Measurements from ENCODE around the gene CFDP1.

Gene CFDP1

DNA sequence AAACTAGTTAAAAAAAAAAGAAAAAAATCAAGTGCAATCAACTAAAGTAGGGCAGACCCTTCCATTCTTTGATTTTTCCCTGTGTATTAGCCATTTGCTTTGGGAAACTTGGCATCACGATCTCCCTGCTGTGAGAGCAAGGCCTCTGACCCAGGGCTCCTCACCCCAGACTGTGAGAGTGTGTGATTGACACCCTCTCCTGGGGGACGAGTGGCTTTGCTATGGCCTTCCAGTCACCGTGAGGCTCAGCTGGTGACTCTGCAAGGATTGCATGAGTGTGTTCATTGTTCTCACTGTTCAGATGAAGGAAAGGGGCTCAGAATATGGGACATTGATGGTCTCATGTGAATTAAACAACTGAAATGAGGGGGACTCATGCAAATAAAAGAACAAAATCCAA, 112.9 kb downstream of the CFDP1 start:
- Histone ChIP-seq H3K27me3 (ENCODE audit: control insufficient read depth, insufficient read depth, low read length) (no peaks in the 10 kb centered on the region), H3K9ac (ENCODE audit: low read length) (no peak overlapping the region), H3K9me3 (ENCODE audit: control insufficient read depth, low read length) (no peaks in the 10 kb centered on the region), H3K4me1 (ENCODE audit: control insufficient read depth, insufficient read depth, low read length) (no peaks in the 10 kb centered on the region), H3K4me3 (ENCODE audit: low read length) (no peak overlapping the region), H3K36me3 (ENCODE audit: control insufficient read depth, insufficient read depth, low read length) (no peaks in the 10 kb centered on the region)

DNA sequence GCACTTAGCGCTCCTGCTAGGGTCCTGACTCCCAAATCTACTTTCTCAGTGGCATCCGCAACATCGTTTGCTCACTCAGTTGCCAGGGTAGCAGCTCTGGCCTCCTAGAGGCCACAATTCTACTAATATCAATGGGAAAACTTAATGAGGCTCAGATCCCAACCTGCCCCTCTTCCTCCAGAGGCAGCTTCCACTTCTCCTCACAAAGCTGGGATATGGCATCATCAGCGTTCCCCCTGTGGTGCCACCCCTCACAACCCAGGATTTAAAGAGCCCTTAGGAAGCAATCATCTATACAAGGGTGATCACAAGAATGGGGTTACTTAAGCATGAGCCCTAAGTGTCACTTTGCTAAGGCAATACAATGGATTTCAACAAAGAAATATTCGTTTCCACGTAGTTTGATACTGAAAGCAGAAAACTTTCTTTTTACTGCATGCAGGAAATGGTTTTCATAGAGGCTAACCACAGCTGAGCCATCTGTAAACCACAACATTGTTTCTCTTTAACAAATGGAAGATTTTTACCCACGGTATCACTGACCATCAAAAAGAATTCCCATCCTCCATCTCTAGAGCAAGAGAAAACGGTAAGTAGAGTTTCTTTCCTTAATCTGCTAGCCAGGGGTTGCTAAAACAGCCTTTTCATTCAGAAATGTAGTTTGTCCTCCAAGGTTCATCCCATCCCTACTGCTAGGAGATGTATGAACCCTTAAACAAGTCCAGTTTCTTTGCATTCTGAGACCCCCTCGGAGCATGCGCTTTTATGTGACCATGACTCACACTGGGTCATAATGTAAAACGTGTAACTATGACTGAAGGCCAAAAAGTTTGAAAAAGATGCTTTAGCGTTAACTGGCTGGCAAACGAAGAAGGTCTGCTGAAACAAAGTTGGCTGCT, 113.5 kb downstream of the CFDP1 start:
- Histone ChIP-seq H3K27me3 (ENCODE audit: control insufficient read depth, insufficient read depth, low read length) (no peaks in the 10 kb centered on the region), H3K4me3 (ENCODE audit: low read length) (no peak overlapping the region)

DNA sequence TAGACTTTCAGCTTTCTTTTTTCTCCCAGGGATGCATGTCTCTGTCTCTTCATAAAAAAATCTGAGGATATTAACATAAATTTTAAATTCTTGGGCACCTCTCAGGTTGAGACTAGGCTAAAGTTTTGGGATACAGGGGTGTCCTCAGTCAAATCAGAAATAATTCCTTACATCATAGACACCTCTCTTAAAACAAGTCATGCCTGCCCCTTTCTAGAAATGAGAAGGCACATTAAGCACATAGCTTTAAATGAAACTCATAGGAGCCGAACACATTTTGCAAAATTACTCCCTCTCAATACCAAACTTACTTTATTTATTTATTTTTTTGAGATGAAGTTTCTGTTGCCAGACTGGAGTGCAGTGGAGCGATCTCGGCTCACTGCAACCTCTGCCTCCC, 114.6 kb downstream of the CFDP1 start:
- Histone ChIP-seq H3K9ac (ENCODE audit: low read length) (no peak overlapping the region), H3K9me3 (ENCODE audit: control insufficient read depth, low read length) (no peaks in the 10 kb centered on the region), H3K4me1 (ENCODE audit: control insufficient read depth, insufficient read depth, low read length) (no peaks in the 10 kb centered on the region), H3K27me3 (ENCODE audit: control insufficient read depth, insufficient read depth, low read length) (no peaks in the 10 kb centered on the region), H3K4me3 (ENCODE audit: low read length) (no peak overlapping the region), H3K36me3 (ENCODE audit: control insufficient read depth, insufficient read depth, low read length) (no peaks in the 10 kb centered on the region)

More for the DNA sequence above, 113.5 kb downstream of the CFDP1 start:
- no peaks in the 10 kb centered on the region for H3K9me3 ChIP-seq (ENCODE audit: control insufficient read depth, low read length)
- no peaks in the 10 kb centered on the region for H3K4me1 ChIP-seq (ENCODE audit: control insufficient read depth, insufficient read depth, low read length)
- H3K9ac ChIP-seq (ENCODE audit: low read length) = no peak overlapping the region
- no peaks in the 10 kb centered on the region for H3K36me3 ChIP-seq (ENCODE audit: control insufficient read depth, insufficient read depth, low read length)

DNA sequence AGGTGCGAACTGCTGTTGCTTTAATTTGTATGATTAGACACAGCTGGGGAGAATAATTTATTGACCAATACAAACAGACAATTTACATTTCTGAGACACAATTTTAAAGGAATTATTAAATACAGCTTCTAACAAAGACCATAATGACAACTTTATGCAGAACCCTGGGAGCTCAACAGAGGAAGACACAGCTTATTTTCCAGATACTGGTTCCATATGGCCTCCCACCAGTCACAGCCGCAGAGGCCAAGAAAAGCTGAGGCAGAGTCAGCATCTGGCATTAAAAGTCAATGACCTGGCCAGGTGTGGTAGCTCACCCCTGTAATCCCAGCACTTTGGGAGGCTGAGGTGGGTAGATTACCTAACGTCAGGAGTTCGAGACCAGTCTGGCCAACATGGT, 115.8 kb downstream of the CFDP1 start:
- Histone ChIP-seq H3K9ac (ENCODE audit: low read length) (no peak overlapping the region), H3K36me3 (ENCODE audit: control insufficient read depth, insufficient read depth, low read length) (no peaks in the 10 kb centered on the region), H3K4me1 (ENCODE audit: control insufficient read depth, insufficient read depth, low read length) (no peaks in the 10 kb centered on the region), H3K4me3 (ENCODE audit: low read length) (no peak overlapping the region), H3K9me3 (ENCODE audit: control insufficient read depth, low read length) (no peaks in the 10 kb centered on the region), H3K27me3 (ENCODE audit: control insufficient read depth, insufficient read depth, low read length) (no peaks in the 10 kb centered on the region)

DNA sequence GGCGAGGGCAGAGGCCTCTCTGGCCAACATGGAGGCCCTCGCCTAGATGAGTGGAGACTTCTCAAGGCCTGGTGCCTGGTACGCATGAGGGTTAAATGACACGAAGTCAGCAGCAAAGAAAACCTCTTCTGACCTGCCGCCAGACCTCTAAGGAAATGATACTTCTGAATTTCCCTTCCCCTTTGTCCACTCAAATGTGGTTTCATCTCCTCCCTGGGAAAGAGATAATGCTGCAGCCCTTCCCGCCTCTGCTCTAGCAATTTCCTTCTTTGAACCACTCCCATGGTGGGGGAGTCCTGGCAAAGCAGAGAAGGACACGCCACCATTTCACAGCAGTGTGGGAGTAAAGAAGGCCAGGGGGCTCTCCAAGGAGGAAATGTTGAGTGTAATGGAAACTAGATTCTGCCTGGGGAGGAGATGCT, 116.2 kb downstream of the CFDP1 start:
- Histone ChIP-seq H3K36me3 (ENCODE audit: control insufficient read depth, insufficient read depth, low read length) (no peaks in the 10 kb centered on the region), H3K4me1 (ENCODE audit: control insufficient read depth, insufficient read depth, low read length) (no peaks in the 10 kb centered on the region), H3K27me3 (ENCODE audit: control insufficient read depth, insufficient read depth, low read length) (no peaks in the 10 kb centered on the region), H3K9ac (ENCODE audit: low read length) (no peak overlapping the region), H3K9me3 (ENCODE audit: control insufficient read depth, low read length) (no peaks in the 10 kb centered on the region), H3K4me3 (ENCODE audit: low read length) (no peak overlapping the region)

DNA sequence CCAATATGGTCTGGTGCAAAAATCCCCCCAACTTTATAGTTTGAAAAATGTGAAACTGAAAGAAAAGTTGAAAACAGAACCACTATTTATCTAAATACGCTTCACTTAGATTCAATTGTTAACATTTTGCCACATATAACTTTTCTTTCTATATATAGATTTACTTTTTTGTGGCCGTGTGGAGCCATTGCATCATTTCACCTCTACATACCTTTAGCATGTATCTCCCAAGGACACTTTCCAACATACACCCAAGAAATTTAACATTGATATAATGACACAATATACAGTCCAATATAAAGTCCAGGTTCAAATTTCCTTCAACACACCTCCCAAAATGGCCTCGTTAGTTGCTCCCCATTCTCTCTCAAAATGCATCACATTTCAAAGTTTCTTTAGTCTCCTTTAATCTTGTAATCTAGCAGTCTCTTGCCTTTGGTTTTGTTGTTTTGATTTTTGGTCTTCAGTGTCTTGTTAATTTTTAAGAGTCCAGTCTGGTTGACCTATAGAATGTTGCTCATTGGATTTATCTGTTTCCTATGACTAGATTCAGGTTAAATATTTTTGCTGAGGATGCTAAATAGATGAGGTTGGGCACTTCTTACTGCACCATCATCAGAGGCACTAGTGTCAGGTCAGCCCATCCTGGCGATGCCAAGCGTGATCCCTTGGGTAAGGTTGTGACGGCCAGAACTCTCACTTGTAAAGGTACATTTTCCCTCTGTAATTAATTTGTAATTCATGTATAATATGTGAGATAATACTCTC, 117.6 kb downstream of the CFDP1 start:
- Histone ChIP-seq H3K9ac (ENCODE audit: low read length) (no peak overlapping the region), H3K36me3 (ENCODE audit: control insufficient read depth, insufficient read depth, low read length) (no peaks in the 10 kb centered on the region), H3K4me3 (ENCODE audit: low read length) (no peak overlapping the region), H3K27me3 (ENCODE audit: control insufficient read depth, insufficient read depth, low read length) (no peaks in the 10 kb centered on the region), H3K4me1 (ENCODE audit: control insufficient read depth, insufficient read depth, low read length) (no peaks in the 10 kb centered on the region), H3K9me3 (ENCODE audit: control insufficient read depth, low read length) (no peaks in the 10 kb centered on the region)

DNA sequence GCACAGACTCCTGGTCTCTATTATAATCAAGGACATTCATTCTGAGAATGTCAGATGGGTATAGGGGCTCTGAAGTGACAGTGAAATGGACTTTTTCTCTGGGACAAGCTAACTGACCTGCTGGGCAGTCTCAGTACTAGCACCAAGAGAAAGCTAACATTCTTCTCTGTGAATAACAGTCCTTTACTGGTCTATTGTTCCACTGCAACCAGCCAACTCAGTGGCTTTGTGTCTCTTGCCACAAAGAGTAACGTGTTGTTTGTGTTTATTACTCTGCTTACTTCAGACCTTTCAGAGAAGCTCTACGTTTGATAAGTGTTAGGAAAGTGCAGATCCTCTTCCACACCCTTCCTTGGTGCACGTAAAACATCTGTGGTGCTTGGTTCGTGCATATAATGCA, 120.4 kb downstream of the CFDP1 start:
- H3K4me3 ChIP-seq (ENCODE audit: low read length) = no peak overlapping the region
- no peak overlapping the region for H3K9ac ChIP-seq (ENCODE audit: low read length)
- no peaks in the 10 kb centered on the region for H3K27me3 ChIP-seq (ENCODE audit: control insufficient read depth, insufficient read depth, low read length)
- H3K4me1 ChIP-seq (ENCODE audit: control insufficient read depth, insufficient read depth, low read length) = peaks cover 12% of the 10 kb centered on the region
- no peaks in the 10 kb centered on the region for H3K36me3 ChIP-seq (ENCODE audit: control insufficient read depth, insufficient read depth, low read length)
- H3K9me3 ChIP-seq (ENCODE audit: control insufficient read depth, low read length) = no peaks in the 10 kb centered on the region

DNA sequence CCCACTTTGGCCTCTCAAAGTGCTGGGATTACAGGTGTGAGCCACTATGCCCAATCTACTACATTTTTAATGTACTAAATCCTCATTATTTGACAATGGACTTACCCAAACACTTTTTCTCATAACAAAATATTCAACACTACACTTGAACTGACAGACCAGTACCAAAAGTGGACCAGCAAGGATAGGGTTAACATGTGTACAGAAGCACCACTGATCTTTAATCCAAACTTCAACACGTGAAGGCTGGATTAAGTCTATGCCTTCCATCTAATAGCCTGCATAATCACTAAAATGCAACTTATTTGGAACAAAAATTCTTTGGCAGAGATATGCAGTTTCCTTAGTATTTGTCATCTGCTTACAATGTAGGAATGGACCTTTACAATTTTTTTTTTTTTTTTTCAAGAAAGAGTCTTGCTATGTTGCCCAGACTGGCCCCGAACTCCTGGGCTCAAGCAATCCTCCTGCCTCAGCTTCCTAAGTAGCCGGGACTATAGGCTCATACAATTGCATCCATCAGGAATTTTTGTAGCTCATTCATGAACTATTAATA, 121.8 kb downstream of the CFDP1 start:
- Histone ChIP-seq H3K9me3 (ENCODE audit: control insufficient read depth, low read length) (no peaks in the 10 kb centered on the region), H3K9ac (ENCODE audit: low read length) (no peak overlapping the region), H3K36me3 (ENCODE audit: control insufficient read depth, insufficient read depth, low read length) (no peaks in the 10 kb centered on the region), H3K27me3 (ENCODE audit: control insufficient read depth, insufficient read depth, low read length) (no peaks in the 10 kb centered on the region), H3K4me3 (ENCODE audit: low read length) (no peak overlapping the region), H3K4me1 (ENCODE audit: control insufficient read depth, insufficient read depth, low read length) (peaks cover 21% of the 10 kb centered on the region)

DNA sequence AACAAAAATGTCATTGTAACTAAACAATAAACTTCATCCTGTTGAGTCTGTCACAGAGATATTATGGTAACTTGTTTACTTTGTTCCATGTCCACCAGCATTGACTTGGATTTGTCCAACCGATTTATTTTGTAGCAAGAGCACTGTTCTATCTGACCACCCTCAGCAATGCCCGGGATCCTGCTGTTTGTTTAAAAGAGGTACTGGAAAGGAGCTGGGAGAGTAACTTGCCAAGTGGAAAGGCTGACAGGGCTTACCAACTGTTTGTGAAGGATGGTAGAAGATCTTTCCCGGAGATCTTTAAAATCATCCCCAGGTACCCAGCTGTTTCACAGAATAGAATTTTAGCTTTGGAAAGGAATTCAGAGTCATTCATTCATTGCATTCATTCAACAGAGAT, 122.8 kb downstream of the CFDP1 start:
- Histone ChIP-seq H3K9me3 (ENCODE audit: control insufficient read depth, low read length) (no peaks in the 10 kb centered on the region), H3K27me3 (ENCODE audit: control insufficient read depth, insufficient read depth, low read length) (no peaks in the 10 kb centered on the region), H3K36me3 (ENCODE audit: control insufficient read depth, insufficient read depth, low read length) (no peaks in the 10 kb centered on the region), H3K9ac (ENCODE audit: low read length) (no peak overlapping the region), H3K4me1 (ENCODE audit: control insufficient read depth, insufficient read depth, low read length) (peaks cover 25% of the 10 kb centered on the region), H3K4me3 (ENCODE audit: low read length) (no peak overlapping the region)

DNA sequence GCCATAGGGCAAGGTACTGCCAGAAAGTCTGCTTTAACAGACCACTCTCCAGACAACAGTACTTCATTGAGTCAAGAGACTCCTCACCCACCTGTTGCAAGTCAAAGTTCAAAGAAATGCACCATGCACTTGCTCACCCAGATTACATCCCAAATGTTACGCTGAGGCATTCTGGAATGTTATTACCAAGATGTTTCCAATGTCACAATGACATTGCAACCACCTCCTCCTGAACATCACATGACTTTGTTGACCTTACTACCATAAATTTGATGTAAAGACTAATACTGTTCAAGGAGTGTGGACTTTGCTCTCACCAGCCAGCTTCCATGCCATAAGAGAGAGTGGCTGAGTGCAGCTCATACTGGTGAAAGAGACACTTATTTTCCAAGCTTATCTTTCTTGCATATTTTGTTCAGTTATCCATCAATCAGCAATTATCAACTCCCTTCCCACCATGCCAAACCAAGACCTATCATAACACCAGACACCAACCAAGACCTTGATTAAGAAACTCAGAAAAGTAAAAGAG, 123.3 kb downstream of the CFDP1 start:
- no peaks in the 10 kb centered on the region for H3K27me3 ChIP-seq (ENCODE audit: control insufficient read depth, insufficient read depth, low read length)
- no peaks in the 10 kb centered on the region for H3K36me3 ChIP-seq (ENCODE audit: control insufficient read depth, insufficient read depth, low read length)
- H3K4me1 ChIP-seq (ENCODE audit: control insufficient read depth, insufficient read depth, low read length) = peaks cover 28% of the 10 kb centered on the region
- no peaks in the 10 kb centered on the region for H3K9me3 ChIP-seq (ENCODE audit: control insufficient read depth, low read length)
- H3K9ac ChIP-seq (ENCODE audit: low read length) = no peak overlapping the region
- H3K4me3 ChIP-seq (ENCODE audit: low read length) = no peak overlapping the region

DNA sequence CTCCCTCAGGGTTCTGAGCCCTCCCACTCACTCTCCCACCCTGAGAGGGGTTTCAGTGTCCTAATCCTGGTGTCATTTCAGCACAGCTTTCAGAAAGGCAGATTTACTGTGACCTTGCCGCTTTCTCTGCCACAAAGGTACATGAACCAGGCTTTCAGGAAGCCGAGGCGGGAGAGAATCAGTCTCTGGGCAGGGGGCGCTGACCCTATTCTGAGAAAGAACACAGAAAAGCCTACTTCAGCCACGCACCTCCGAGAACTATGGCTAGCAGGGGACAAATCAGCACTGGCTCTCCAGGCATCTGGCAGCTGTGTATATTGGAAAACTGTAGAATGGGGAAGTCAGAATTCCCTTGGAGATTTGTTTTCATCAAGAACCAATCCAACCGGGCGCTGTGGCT, 124.1 kb downstream of the CFDP1 start:
- peaks cover 36% of the 10 kb centered on the region for H3K4me1 ChIP-seq (ENCODE audit: control insufficient read depth, insufficient read depth, low read length)
- H3K4me3 ChIP-seq (ENCODE audit: low read length) = no peak overlapping the region
- H3K9me3 ChIP-seq (ENCODE audit: control insufficient read depth, low read length) = no peaks in the 10 kb centered on the region
- H3K36me3 ChIP-seq (ENCODE audit: control insufficient read depth, insufficient read depth, low read length) = no peaks in the 10 kb centered on the region
- H3K9ac ChIP-seq (ENCODE audit: low read length) = no peak overlapping the region
- H3K27me3 ChIP-seq (ENCODE audit: control insufficient read depth, insufficient read depth, low read length) = no peaks in the 10 kb centered on the region

DNA sequence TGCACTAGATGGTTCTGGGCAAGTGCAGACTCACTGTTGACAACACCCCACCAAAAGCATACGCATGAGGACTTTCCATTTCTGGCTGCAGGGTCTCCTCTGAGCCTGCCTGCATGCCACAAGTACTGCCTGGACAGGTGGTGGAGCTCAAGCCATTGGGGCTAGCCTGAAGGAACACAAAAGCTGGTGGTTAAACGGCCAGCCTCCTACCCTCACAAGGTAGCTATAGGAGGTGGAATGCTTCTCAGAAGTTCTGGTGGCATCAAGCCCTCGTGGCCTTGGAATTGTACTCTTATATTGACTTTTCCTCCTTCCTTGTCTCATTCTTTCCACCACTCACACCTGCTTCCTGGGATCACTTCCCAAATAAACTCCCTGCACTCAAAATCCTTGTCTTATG, 125.3 kb downstream of the CFDP1 start:
- no peaks in the 10 kb centered on the region for H3K36me3 ChIP-seq (ENCODE audit: control insufficient read depth, insufficient read depth, low read length)
- H3K27me3 ChIP-seq (ENCODE audit: control insufficient read depth, insufficient read depth, low read length) = no peaks in the 10 kb centered on the region
- H3K9ac ChIP-seq (ENCODE audit: low read length) = no peak overlapping the region
- H3K4me1 ChIP-seq (ENCODE audit: control insufficient read depth, insufficient read depth, low read length) = peaks cover 39% of the 10 kb centered on the region
- H3K4me3 ChIP-seq (ENCODE audit: low read length) = no peak overlapping the region
- H3K9me3 ChIP-seq (ENCODE audit: control insufficient read depth, low read length) = no peaks in the 10 kb centered on the region

Measured in mucosa of stomach (tissue), 1 donor.